Measurements from ENCODE around the gene AWAT1.
"Not testable (repeated sequence)": the region's sequence is repeated elsewhere in the genome, so short reads cannot be mapped to it uniquely, and the experiment has no call there.

The AWAT1 gene

GRCh38 chrX:70234355-70234754 lies at the start of gene AWAT1:
Gene AWAT1 (plus strand): TSS chrX:70234655. CDS start chrX:70234696, 41 bp downstream.
- no peak for DNase-seq (ENCODE audit: low read depth in 2 of 2)

- no peak for DNase-seq (ENCODE audit: low read depth in 2 of 2)
Observed at GRCh38 chrX:70190225-70190624, 44.2 kb upstream of the AWAT1 start.

- DNase-seq (ENCODE audit: low read depth in 2 of 2): peak; percentile 19 to 53
Observed at GRCh38 chrX:70196961-70197720, 37.3 kb upstream of the AWAT1 start.

- DNase-seq (ENCODE audit: low read depth in 2 of 2): no peak
Observed at GRCh38 chrX:70201732-70202131, 32.7 kb upstream of the AWAT1 start.

GRCh38 chrX:70208479-70208878 lies 26.0 kb upstream of the AWAT1 start:
- DNase-seq (ENCODE audit: low read depth in 2 of 2): no peak

- not testable (repeated sequence) for DNase-seq (ENCODE audit: low read depth in 2 of 2)
Observed at GRCh38 chrX:70209570-70209969, 24.9 kb upstream of the AWAT1 start.

GRCh38 chrX:70219938-70220764 lies 14.3 kb upstream of the AWAT1 start:
- no peak for DNase-seq (ENCODE audit: low read depth in 2 of 2)

GRCh38 chrX:70226048-70226447 lies 8.4 kb upstream of the AWAT1 start:
- no peak for DNase-seq (ENCODE audit: low read depth in 2 of 2)

GRCh38 chrX:70226687-70227086 lies 7.8 kb upstream of the AWAT1 start:
- DNase-seq (ENCODE audit: low read depth in 2 of 2): no peak

- DNase-seq (ENCODE audit: low read depth in 2 of 2): no peak
Observed at GRCh38 chrX:70231666-70232065, 2.8 kb upstream of the AWAT1 start.

GRCh38 chrX:70240751-70241150 lies 6.3 kb downstream of the AWAT1 start:
- no peak for DNase-seq (ENCODE audit: low read depth in 2 of 2)

GRCh38 chrX:70241501-70241900 lies 7.0 kb downstream of the AWAT1 start:
- no peak for DNase-seq (ENCODE audit: low read depth in 2 of 2)

GRCh38 chrX:70243601-70244000 lies 9.1 kb downstream of the AWAT1 start:
- DNase-seq (ENCODE audit: low read depth in 2 of 2): not testable (repeated sequence)

GRCh38 chrX:70244881-70245280 lies 10.4 kb downstream of the AWAT1 start:
- DNase-seq (ENCODE audit: low read depth in 2 of 2): no peak

- DNase-seq (ENCODE audit: low read depth in 2 of 2): no peak
Observed at GRCh38 chrX:70247252-70247651, 12.8 kb downstream of the AWAT1 start.

GRCh38 chrX:70252491-70252890 lies 18.0 kb downstream of the AWAT1 start:
- no peak for DNase-seq (ENCODE audit: low read depth in 2 of 2)

GRCh38 chrX:70253377-70254062 lies 19.1 kb downstream of the AWAT1 start:
- DNase-seq (ENCODE audit: low read depth in 2 of 2): no peak

- no peak for DNase-seq (ENCODE audit: low read depth in 2 of 2)
Observed at GRCh38 chrX:70254063-70254400, 19.6 kb downstream of the AWAT1 start.

GRCh38 chrX:70254909-70255308 lies 20.5 kb downstream of the AWAT1 start:
- DNase-seq (ENCODE audit: low read depth in 2 of 2): no peak

- DNase-seq (ENCODE audit: low read depth in 2 of 2): no peak
Observed at GRCh38 chrX:70255452-70255851, 21.0 kb downstream of the AWAT1 start.

GRCh38 chrX:70257423-70258288 lies 23.2 kb downstream of the AWAT1 start:
- no peak for DNase-seq (ENCODE audit: low read depth in 2 of 2)

- no peak for DNase-seq (ENCODE audit: low read depth in 2 of 2)
Observed at GRCh38 chrX:70260104-70260503, 25.6 kb downstream of the AWAT1 start, which contains the start of gene P2RY4. Gene P2RY4 (minus strand): TSS chrX:70260204. CDS start chrX:70259624, 580 bp downstream.
